ENCODE measurements around the gene PDK2. TPM values are rescaled to one million over a fixed set of nuclear protein-coding genes. Genes with fewer than 3 reads are reported as not detected.

PDK2 gene
- total RNA-seq, 1 donor from 2014 or later: 17.5 TPM

- TF ChIP-seq, protein P1, sequence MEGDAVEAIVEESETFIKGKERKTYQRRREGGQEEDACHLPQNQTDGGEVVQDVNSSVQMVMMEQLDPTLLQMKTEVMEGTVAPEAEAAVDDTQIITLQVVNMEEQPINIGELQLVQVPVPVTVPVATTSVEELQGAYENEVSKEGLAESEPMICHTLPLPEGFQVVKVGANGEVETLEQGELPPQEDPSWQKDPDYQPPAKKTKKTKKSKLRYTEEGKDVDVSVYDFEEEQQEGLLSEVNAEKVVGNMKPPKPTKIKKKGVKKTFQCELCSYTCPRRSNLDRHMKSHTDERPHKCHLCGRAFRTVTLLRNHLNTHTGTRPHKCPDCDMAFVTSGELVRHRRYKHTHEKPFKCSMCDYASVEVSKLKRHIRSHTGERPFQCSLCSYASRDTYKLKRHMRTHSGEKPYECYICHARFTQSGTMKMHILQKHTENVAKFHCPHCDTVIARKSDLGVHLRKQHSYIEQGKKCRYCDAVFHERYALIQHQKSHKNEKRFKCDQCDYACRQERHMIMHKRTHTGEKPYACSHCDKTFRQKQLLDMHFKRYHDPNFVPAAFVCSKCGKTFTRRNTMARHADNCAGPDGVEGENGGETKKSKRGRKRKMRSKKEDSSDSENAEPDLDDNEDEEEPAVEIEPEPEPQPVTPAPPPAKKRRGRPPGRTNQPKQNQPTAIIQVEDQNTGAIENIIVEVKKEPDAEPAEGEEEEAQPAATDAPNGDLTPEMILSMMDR (conservative IDR thresholded peaks at IDR 0.05; ENCODE audit: low read depth, low read length): no peak
- no peak overlapping the region for H3K4me3 ChIP-seq (ENCODE audit: low read depth, low read length)
- DNase-seq (ENCODE audit: low read depth): no peak
Observed at GRCh38 chr17:50103252-50103651, 8.1 kb downstream of the PDK2 start.

DNA sequence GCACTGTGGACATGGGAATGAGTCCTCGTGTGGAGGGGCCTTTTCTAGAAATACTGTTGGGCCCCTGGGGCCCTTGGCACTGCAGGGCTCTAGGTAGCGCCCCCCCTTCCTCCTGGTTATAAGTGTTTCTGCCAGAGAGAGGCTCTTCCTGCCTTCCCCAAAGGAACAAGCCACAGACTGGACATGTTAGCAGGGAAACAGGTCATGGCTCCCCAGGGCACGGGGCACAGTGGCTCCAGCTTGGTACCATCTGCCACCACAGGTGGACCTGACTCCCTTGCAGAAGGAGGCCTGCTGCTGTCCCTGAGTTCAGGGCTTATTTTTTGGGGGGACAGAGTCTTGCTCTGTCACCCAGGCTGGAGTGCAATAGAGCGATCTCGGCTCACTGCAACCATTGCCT is 8.8 kb downstream of the PDK2 start:
- TF ChIP-seq, protein P1 (conservative IDR thresholded peaks at IDR 0.05; ENCODE audit: low read depth, low read length): no peak
- no peak for DNase-seq (ENCODE audit: low read depth)
- no peak overlapping the region for H3K4me3 ChIP-seq (ENCODE audit: low read depth, low read length)

DNA sequence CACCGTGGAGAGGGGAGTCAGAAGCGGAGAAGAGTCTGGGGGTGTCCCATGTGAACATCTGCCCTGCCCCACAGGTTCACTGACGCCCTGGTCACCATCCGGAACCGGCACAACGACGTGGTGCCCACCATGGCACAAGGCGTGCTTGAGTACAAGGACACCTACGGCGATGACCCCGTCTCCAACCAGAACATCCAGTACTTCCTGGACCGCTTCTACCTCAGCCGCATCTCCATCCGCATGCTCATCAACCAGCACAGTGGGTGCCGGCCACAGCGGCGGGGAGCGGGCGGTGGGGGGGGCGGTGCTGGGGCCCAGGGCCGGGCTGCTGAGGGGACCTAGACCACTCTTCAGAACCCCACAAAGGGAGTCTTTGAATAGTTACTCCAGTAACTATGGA is 10.7 kb downstream of the PDK2 start:
- TF ChIP-seq, protein P1 (conservative IDR thresholded peaks at IDR 0.05; ENCODE audit: low read depth, low read length): no peak

GRCh38 chr17:50106393-50107131 is 11.4 kb downstream of the PDK2 start:
- TF ChIP-seq, protein P1 (conservative IDR thresholded peaks at IDR 0.05; ENCODE audit: low read depth, low read length): no peak
- H3K4me3 ChIP-seq (ENCODE audit: low read depth, low read length): no peak overlapping the region
- DNase-seq (ENCODE audit: low read depth): no peak

More for the DNA sequence above, 10.7 kb downstream of the PDK2 start:
- no peak overlapping the region for H3K4me3 ChIP-seq (ENCODE audit: low read depth, low read length)
- DNase-seq (ENCODE audit: low read depth): no peak

GRCh38 chr17:50107790-50108414 is 12.8 kb downstream of the PDK2 start:
- TF ChIP-seq, protein P1 (conservative IDR thresholded peaks at IDR 0.05; ENCODE audit: low read depth, low read length): no peak
- no peak for DNase-seq (ENCODE audit: low read depth)
- H3K4me3 ChIP-seq (ENCODE audit: low read depth, low read length): no peak overlapping the region

DNA sequence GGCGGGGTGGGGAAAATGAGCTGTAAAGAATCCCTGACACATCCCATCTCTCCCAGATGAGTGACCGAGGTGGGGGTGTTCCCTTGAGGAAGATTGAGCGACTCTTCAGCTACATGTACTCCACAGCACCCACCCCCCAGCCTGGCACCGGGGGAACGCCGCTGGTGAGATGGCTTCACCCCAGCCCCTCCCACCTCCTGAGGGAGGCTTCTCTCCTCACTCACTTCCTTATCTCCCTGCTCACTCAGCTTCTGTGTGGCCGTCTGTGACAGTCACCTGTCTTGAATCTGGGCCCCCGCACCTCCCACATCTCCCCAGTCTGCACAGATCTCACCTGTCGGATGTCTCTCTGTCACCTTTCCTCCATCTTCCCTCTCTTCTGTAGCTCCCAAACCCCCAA is 13.4 kb downstream of the PDK2 start:
- no peak for DNase-seq (ENCODE audit: low read depth)
- H3K4me3 ChIP-seq (ENCODE audit: low read depth, low read length): no peak overlapping the region
- TF ChIP-seq, protein P1 (conservative IDR thresholded peaks at IDR 0.05; ENCODE audit: low read depth, low read length): no peak
